IPS-18a (cell line): Measurements from ENCODE around the gene FCHSD2.

Experiments used
- H3K27ac ChIP-seq: one replicate; pipeline ENCODE4 v1.5.1; 2013; ENCODE audit warnings: low read length
- H3K27me3 ChIP-seq: one replicate; pipeline ENCODE4 v1.6.1; 2013; ENCODE audit warnings: mild to moderate bottlenecking, low read length; ENCODE audit not compliant: control insufficient read depth, insufficient read depth
- H3K36me3 ChIP-seq: one replicate; pipeline ENCODE4 v1.6.1; 2013; ENCODE audit warnings: low read depth, low read length; ENCODE audit not compliant: control insufficient read depth
- H3K4me1 ChIP-seq: one replicate; pipeline ENCODE4 v1.6.1; 2013; ENCODE audit warnings: low read depth, low read length; ENCODE audit not compliant: control insufficient read depth
- H3K4me3 ChIP-seq: one replicate; pipeline ENCODE4 v1.5.1; 2013; ENCODE audit warnings: low read length
- H3K9ac ChIP-seq: one replicate; pipeline ENCODE4 v1.6.1; 2013; ENCODE audit warnings: mild to moderate bottlenecking, low read length, moderate library complexity
- H3K9me3 ChIP-seq: one replicate; pipeline ENCODE4 v1.6.1; 2013; ENCODE audit warnings: low read depth, low read length; ENCODE audit not compliant: control insufficient read depth

Gene FCHSD2

GRCh38 chr11:72969894-72970335 lies 172.2 kb downstream of the FCHSD2 start:
- Histone ChIP-seq H3K4me1 (no peaks in the 10 kb centered on the region), H3K9ac (no peak overlapping the region), H3K4me3 (no peak overlapping the region), H3K27me3 (no peaks in the 10 kb centered on the region), H3K9me3 (no peaks in the 10 kb centered on the region), H3K36me3 (no peaks in the 10 kb centered on the region), H3K27ac (no peak overlapping the region)

- H3K27me3 ChIP-seq = no peaks in the 10 kb centered on the region
- H3K9ac ChIP-seq = no peak overlapping the region
- no peak overlapping the region for H3K4me3 ChIP-seq
- H3K27ac ChIP-seq = no peak overlapping the region
- H3K9me3 ChIP-seq = no peaks in the 10 kb centered on the region
- no peaks in the 10 kb centered on the region for H3K36me3 ChIP-seq
- no peaks in the 10 kb centered on the region for H3K4me1 ChIP-seq
Observed at GRCh38 chr11:72968390-72968789, 173.7 kb downstream of the FCHSD2 start.

DNA sequence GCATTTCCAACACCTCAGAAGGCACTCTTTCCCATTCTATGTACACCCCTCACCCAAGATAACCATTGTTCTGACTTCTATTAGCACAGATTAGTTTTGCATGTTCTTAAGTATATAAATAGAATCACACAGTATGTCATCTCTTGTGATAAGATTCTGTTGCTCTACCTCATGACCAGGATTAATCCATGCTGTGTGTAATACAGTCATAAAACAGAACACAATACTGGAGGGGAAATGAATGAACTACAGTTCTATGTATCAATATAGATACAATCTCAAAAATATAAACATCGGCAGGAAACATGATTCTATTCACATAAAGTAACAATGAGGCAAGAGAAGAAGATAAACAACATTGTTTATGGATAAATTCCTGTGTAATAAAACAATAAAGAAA lies 176.4 kb downstream of the FCHSD2 start:
- Histone ChIP-seq H3K27ac (no peak overlapping the region), H3K36me3 (no peaks in the 10 kb centered on the region), H3K9me3 (no peaks in the 10 kb centered on the region), H3K4me3 (no peak overlapping the region), H3K27me3 (no peaks in the 10 kb centered on the region), H3K9ac (no peak overlapping the region), H3K4me1 (no peaks in the 10 kb centered on the region)

DNA sequence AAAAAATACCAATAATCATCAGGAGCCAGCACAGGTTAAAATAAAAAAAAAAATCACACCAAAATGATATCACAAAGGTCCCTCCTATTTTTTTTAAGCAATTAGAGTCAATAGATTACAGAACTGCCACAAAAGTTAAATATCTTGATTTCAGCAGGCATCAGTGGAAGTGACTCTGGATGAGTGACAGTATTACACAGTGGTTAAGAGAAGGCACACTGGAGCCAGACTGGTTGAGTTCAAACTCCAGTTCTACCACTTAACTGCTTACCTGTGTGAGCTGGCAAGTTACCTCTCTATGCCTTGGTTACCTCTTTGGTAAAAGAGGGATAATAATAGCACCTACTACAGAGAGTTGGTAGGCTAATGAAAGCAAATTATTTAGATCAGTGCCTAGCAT lies 179.4 kb downstream of the FCHSD2 start:
- Histone ChIP-seq H3K4me3 (no peak overlapping the region), H3K36me3 (no peaks in the 10 kb centered on the region), H3K4me1 (no peaks in the 10 kb centered on the region), H3K9ac (no peak overlapping the region), H3K27me3 (no peaks in the 10 kb centered on the region), H3K27ac (no peak overlapping the region), H3K9me3 (no peaks in the 10 kb centered on the region)

GRCh38 chr11:72962084-72962483 lies 180.0 kb downstream of the FCHSD2 start:
- H3K27ac ChIP-seq = no peak overlapping the region
- H3K36me3 ChIP-seq = no peaks in the 10 kb centered on the region
- no peak overlapping the region for H3K4me3 ChIP-seq
- H3K4me1 ChIP-seq = no peaks in the 10 kb centered on the region
- no peak overlapping the region for H3K9ac ChIP-seq
- H3K27me3 ChIP-seq = no peaks in the 10 kb centered on the region
- H3K9me3 ChIP-seq = no peaks in the 10 kb centered on the region

DNA sequence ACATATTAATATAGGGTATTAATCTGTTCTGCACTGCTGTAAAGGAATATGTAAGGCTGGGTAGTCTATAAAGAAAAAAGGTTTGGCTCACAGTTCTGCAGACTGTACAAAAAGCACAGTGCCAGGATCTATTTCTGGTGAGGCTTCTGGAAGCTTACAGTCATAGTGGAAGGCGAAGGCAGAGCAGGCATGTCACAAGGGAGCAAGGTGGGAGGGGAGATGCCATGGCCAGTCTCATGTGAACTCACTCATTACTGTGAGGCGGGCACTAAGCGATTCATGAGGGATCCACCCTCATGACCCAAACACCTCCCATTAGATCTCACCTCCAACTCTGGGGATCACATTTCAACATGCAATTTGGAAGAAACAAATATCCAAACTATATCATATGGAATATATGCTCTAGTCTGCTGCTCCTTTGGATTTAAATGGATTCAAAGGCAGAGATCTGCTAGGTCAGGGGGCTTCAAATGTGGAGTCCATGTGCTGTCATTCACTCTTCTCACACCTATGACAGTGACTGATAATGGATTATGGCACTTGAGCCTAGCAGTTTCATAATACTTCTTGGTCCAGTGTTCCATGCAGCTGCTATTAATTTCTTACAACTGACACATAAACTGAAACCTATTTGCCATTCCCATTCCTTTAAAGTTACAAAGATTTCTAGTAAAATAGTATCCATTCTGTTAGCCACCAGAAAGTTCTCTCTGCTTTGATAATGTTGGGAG lies 182.0 kb downstream of the FCHSD2 start:
- Histone ChIP-seq H3K9ac (no peak overlapping the region), H3K9me3 (no peaks in the 10 kb centered on the region), H3K4me1 (no peaks in the 10 kb centered on the region), H3K36me3 (no peaks in the 10 kb centered on the region), H3K27me3 (no peaks in the 10 kb centered on the region), H3K4me3 (no peak overlapping the region), H3K27ac (no peak overlapping the region)

GRCh38 chr11:72958791-72959190 lies 183.3 kb downstream of the FCHSD2 start:
- Histone ChIP-seq H3K4me3 (no peak overlapping the region), H3K36me3 (no peaks in the 10 kb centered on the region), H3K4me1 (no peaks in the 10 kb centered on the region), H3K27ac (no peak overlapping the region), H3K9ac (no peak overlapping the region), H3K27me3 (no peaks in the 10 kb centered on the region), H3K9me3 (no peaks in the 10 kb centered on the region)

GRCh38 chr11:72955466-72955865 lies 186.7 kb downstream of the FCHSD2 start:
- H3K36me3 ChIP-seq = no peaks in the 10 kb centered on the region
- H3K4me1 ChIP-seq = peaks cover 8% of the 10 kb centered on the region
- no peak overlapping the region for H3K27ac ChIP-seq
- no peak overlapping the region for H3K4me3 ChIP-seq
- no peak overlapping the region for H3K9ac ChIP-seq
- H3K27me3 ChIP-seq = no peaks in the 10 kb centered on the region
- H3K9me3 ChIP-seq = no peaks in the 10 kb centered on the region

- Histone ChIP-seq H3K36me3 (no peaks in the 10 kb centered on the region), H3K9ac (no peak overlapping the region), H3K27me3 (no peaks in the 10 kb centered on the region), H3K27ac (no peak overlapping the region), H3K4me1 (peaks cover 12% of the 10 kb centered on the region), H3K4me3 (no peak overlapping the region), H3K9me3 (no peaks in the 10 kb centered on the region)
Observed at GRCh38 chr11:72954860-72955259, 187.3 kb downstream of the FCHSD2 start.

DNA sequence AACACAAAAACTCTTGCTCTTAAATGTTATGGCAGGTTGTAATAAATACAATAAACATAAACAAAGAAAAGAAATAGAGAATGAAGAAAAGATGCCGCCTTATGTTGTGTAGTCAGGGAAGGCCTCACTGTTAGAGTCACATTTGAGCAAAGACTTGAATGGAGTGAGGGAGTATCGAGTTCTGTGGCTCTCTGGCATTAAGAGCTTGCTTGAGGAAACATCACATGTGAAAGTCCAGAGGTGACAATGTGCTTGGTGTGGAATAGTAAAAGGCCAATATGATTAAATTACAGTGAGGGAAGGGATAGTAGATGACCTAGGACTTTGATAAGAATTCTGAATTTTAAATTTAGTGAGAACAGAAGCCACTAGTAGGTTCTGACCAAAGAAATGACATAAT lies 188.5 kb downstream of the FCHSD2 start:
- H3K4me3 ChIP-seq = no peak overlapping the region
- no peaks in the 10 kb centered on the region for H3K36me3 ChIP-seq
- H3K27ac ChIP-seq = no peak overlapping the region
- no peaks in the 10 kb centered on the region for H3K9me3 ChIP-seq
- no peak overlapping the region for H3K9ac ChIP-seq
- no peaks in the 10 kb centered on the region for H3K27me3 ChIP-seq
- peaks cover 12% of the 10 kb centered on the region for H3K4me1 ChIP-seq

- H3K4me1 ChIP-seq = peaks cover 12% of the 10 kb centered on the region
- no peaks in the 10 kb centered on the region for H3K36me3 ChIP-seq
- no peak overlapping the region for H3K9ac ChIP-seq
- no peaks in the 10 kb centered on the region for H3K9me3 ChIP-seq
- H3K27me3 ChIP-seq = no peaks in the 10 kb centered on the region
- no peak overlapping the region for H3K27ac ChIP-seq
- H3K4me3 ChIP-seq = no peak overlapping the region
Observed at GRCh38 chr11:72951888-72952287, 190.2 kb downstream of the FCHSD2 start.

GRCh38 chr11:72951193-72951592 lies 190.9 kb downstream of the FCHSD2 start:
- H3K4me3 ChIP-seq = peak overlapping the region; percentile 0
- H3K36me3 ChIP-seq = no peaks in the 10 kb centered on the region
- no peaks in the 10 kb centered on the region for H3K27me3 ChIP-seq
- H3K9ac ChIP-seq = no peak overlapping the region
- H3K27ac ChIP-seq = no peak overlapping the region
- H3K4me1 ChIP-seq = peaks cover 12% of the 10 kb centered on the region
- H3K9me3 ChIP-seq = no peaks in the 10 kb centered on the region
